NT2/D1 (cell line): ENCODE results near the gene SP4.

Experiments used
- SUZ12 ChIP-seq: IDR thresholded peaks from 2 replicates; pipeline ENCODE4 v1.6.1; 2011; ENCODE audit not compliant: insufficient read length, insufficient read depth; ENCODE audit errors: extremely low read depth
- YY1 ChIP-seq: IDR thresholded peaks from 2 replicates; pipeline ENCODE4 v1.6.1; 2011; ENCODE audit not compliant: insufficient read length, insufficient read depth
- ZNF274 ChIP-seq: IDR thresholded peaks from 2 replicates; pipeline ENCODE4 v1.6.1; 2011; ENCODE audit warnings: mild to moderate bottlenecking, low read depth, low read length

DNA sequence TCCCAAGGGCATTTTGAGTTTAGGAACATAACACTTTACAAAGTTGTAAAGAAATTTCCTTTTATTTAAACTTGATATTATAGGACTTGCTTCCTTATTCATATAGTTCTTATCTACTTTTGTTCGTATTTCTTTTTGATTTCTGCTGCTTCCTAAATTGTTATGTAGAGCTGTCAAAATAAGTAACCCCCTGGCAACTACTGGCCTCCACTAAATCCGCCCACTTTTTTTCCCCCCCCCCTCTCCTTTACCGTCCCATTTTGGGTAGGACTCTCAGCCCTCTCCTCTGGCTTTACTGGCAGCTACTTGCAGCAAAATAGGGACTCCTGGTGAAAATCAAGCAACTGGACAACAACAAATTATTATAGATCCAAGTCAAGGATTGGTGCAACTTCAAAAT, 1.1 kb downstream of the SP4 start:
- no peak for TF ChIP-seq YY1
- no peak for TF ChIP-seq SUZ12
- no peak for TF ChIP-seq ZNF274
